ENCODE data around the gene SPAG6.

- TF ChIP-seq HMGXB4 (CRISPR knock-in tag; IDR thresholded peaks at IDR 0.05) (no peak), ZNF512 (CRISPR knock-in tag; IDR thresholded peaks at IDR 0.05; ENCODE audit: borderline replicate concordance) (no peak), CTCF (IDR thresholded peaks at IDR 0.05) (no peak), JUN (CRISPR knock-in tag; IDR thresholded peaks at IDR 0.05) (no peak), GRHL2 (CRISPR knock-in tag; IDR thresholded peaks at IDR 0.05; ENCODE audit: insufficient replicate concordance, severe bottlenecking) (no peak), USF1 (CRISPR knock-in tag; IDR thresholded peaks at IDR 0.05) (no peak), NR2C2 (CRISPR knock-in tag; IDR thresholded peaks at IDR 0.05) (no peak), ZNF416 (CRISPR knock-in tag; IDR thresholded peaks at IDR 0.05) (no peak)
Observed at GRCh38 chr10:22414146-22414545, 68.8 kb downstream of the SPAG6 start.

All from WTC11 (cell line).